Lower leg skin (tissue), 4 donors: ENCODE measurements around the gene C9orf50. TPM values are rescaled to one million over a fixed set of nuclear protein-coding genes. Genes with fewer than 3 reads are reported as not detected.

Source experiments
- DNase-seq, 2 donors: peaks; one replicate each; pipeline ENCODE4 v3.0.0-alpha.2; 2019; ENCODE audit warnings: low spot score in 2 of 2
- H3K4me3 ChIP-seq: fragments of 200-600 bp; sonication (generic); 2 replicates; pipeline ENCODE4 v1.5.1; 2017; ENCODE audit warnings: mild to moderate bottlenecking, low read depth; ENCODE audit not compliant: poor library complexity, severe bottlenecking
- CTCF ChIP-seq, 3 donors: fragments of 450-650 bp; IDR thresholded peaks; one replicate each; pipeline ENCODE4 v1.5.1; 2016; ENCODE audit warnings: antibody characterized with exemption in 3 of 3, mild to moderate bottlenecking in 3 of 3, moderate library complexity in 2 of 3
- POLR2A ChIP-seq, 2 donors: fragments of 450-650 bp; IDR thresholded peaks; one replicate each; pipeline ENCODE4 v1.6.1; 2016 to 2017; ENCODE audit warnings: antibody characterized with exemption in 2 of 2, mild to moderate bottlenecking in 1 of 2, moderate library complexity in 1 of 2
- WGBS, 2 donors: methylation state at CpG; one replicate each; pipeline ENCODE4 v1.1.5; 2018; 5-methylcytosine and 5-hydroxymethylcytosine counted together
- intact Hi-C: fragments of 100-400 bp; cut with DNase I; formaldehyde crosslinking; loops from one replicate; pipeline ENCODE4 v1.15.0; 2023; ENCODE audit warnings: low total_unique reads
- total RNA-seq, 4 donors: library from RNA; depleted of rRNA; stranded (reverse); fragments of >200 nt; gene quantifications; one replicate each; pipeline ENCODE4 v1.1.0, GENCODE V29; 2016

C9orf50 gene, protein sequence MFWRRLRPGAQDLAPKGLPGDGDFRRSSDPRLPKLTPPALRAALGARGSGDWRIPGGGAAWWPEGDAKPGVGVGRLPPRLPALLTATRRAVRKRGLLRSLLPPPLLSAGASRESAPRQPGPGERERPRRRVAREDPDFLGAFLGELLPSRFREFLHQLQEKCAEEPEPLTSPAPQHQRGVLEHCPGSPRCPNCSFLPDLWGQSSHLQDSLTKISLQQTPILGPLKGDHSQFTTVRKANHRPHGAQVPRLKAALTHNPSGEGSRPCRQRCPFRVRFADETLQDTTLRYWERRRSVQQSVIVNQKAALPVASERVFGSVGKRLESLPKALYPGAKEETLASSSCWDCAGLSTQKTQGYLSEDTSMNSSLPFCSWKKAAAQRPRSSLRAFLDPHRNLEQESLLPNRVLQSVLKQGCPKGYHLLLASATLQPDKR
- total RNA-seq = not detected

- 20 to 26% methylated on average over 21 of the region's 21 CpGs for WGBS, 2 donors
- no peak for TF ChIP-seq POLR2A (IDR thresholded peaks at IDR 0.05)
- TF ChIP-seq CTCF (IDR thresholded peaks at IDR 0.05) = no peak
- DNase-seq = no peak
- H3K4me3 ChIP-seq = peak within 1 kb of the TSS; percentile 16
- intact Hi-C loops = no loop called here
Measured at GRCh38 chr9:129620669-129621295, at the start of gene C9orf50. Gene C9orf50 (minus strand): TSS chr9:129621101. CDS start chr9:129620574, 527 bp downstream.

- no peak for DNase-seq
- WGBS, 2 donors = 80 to 82% methylated on average over 13 of the region's 13 CpGs
- TF ChIP-seq POLR2A (IDR thresholded peaks at IDR 0.05) = no peak
- TF ChIP-seq CTCF (IDR thresholded peaks at IDR 0.05) = no peak
- intact Hi-C loops = no loop called here
- no peak overlapping the region for H3K4me3 ChIP-seq
Measured at GRCh38 chr9:129669946-129670345, 49.0 kb upstream of the C9orf50 start.

GRCh38 chr9:129669141-129669718 lies 48.3 kb upstream of the C9orf50 start:
- intact Hi-C loops = no loop called here
- 52 to 55% methylated on average over 17 of the region's 17 CpGs for WGBS, 2 donors
- no peak for TF ChIP-seq CTCF (IDR thresholded peaks at IDR 0.05)
- TF ChIP-seq POLR2A (IDR thresholded peaks at IDR 0.05) = no peak
- no peak overlapping the region for H3K4me3 ChIP-seq
- DNase-seq = no peak

DNA sequence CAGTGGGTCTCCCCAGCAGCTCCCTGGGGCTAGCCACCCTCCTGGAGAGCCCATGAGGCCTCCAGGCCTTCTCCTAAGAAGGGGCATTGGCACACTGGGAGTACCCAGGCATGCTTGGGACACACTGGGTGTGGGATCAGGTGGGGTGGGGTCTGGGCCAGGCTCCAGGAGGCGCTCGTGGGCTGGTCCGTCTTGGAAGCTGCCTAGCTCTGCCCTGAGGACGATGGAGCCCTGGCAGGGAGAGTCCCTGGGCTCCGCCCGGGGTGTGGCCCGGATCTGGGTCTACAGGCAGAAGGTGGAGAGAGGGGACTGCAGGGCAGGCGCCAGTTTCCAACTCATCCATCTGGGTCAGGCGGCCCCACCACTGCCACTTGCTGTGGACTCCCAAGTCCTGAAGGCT lies 46.9 kb upstream of the C9orf50 start:
- TF ChIP-seq POLR2A (IDR thresholded peaks at IDR 0.05) (no peak), CTCF (IDR thresholded peaks at IDR 0.05) (no peak)
- DNase-seq = no peak
- intact Hi-C loops = no loop called here
- no peak overlapping the region for H3K4me3 ChIP-seq
- 14 to 34% methylated on average over 9 of the region's 9 CpGs for WGBS, 2 donors

- TF ChIP-seq POLR2A (IDR thresholded peaks at IDR 0.05) (no peak), CTCF (IDR thresholded peaks at IDR 0.05) (no peak)
- H3K4me3 ChIP-seq = no peak overlapping the region
- WGBS, 2 donors = 38 to 40% methylated on average over 8 to 11 of the region's 11 CpGs
- DNase-seq = no peak
- intact Hi-C loops = no loop called here
Measured at GRCh38 chr9:129667378-129667777, 46.5 kb upstream of the C9orf50 start.
